GM03348 (cell line): ENCODE data around the gene SIPA1.

Experiments
- DNase-seq: peaks from one replicate; pipeline ENCODE4 v3.0.0; 2012; ENCODE audit warnings: low spot score

The SIPA1 gene

DNA sequence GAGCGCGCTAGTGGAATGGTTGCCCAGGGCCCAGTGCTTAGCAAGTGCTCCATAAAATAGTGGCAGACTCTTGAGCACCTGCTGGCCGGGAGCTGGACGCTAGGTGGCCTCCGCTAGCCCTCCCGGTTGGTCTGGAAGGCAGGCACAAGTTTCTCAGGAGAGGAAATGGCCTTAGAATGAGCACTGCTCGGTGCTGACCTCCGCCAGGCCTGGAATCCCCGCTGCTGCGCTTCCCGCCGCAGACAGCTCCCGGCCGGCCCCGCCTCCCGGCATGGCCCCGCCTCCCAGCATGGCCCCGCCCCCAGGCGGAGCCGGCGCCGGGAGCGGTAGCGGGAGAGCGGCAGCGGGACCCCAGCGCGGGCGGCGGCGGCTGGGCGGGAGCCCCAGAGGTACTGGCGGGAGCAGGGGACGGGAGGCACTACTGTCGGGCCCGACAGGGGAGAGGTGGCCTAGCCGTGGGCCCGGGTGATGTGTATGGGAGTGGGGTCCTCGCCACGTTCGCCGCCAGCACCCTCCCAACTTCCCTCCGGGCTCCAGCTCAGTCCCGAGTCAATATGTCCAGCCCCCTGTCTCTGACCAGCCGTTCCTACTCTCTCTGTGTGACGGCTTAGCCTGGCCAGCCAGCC lies at the start of gene SIPA1:
Gene SIPA1, plus strand, starts transcription at position 308 of the 626 bp plus-strand sequence. CDS start 2,821 bp downstream, outside the sequence.
- DNase-seq, result peak; percentile 95

DNA sequence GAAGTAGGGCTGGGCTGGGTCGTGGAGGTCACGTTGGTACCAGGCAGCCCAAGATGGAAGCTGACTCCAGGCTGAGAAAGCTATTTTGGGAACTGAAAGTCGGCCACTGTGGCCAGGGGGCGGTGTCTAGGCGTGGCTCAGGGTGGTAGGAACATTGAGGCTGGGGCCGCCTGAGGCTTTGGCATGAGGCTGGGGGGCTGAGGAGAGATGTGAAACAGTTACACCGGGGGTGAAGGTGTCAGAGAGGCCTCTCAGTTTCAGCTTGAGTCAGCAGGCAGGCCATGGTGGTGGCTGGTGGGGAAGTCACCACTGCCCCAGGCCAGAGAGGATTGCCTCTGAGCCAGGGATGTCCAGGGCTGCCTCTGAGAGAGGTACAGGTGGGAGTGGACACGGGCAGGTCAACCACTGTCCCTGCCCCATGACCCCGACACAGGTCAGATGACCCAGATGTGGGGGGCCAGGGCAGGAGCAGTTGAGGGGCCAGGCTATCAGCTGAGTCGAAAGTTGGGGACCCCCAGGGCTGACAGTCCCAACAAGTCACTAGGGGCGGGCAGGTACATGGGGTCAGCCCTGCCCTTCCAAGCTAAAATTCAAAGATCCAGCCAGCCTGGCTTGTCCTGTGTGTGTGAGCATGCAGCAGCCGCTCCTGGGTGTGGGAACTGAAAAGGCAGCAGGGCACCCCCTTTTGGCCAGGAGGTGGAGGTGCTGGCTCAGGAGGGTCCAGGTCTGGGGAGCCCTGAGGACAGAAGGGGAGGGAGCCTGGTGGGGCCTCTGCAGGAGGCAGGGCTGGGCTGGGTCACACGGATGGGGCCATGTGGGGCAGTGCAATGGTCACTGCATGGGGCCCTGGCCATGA lies 49.5 kb upstream of the SIPA1 start:
- no peak for DNase-seq

- DNase-seq, result no peak
These were observed 48.3 kb upstream of the SIPA1 start for GRCh38 chr11:65589444-65590239.

GRCh38 chr11:65590240-65590738 lies 47.6 kb upstream of the SIPA1 start:
- DNase-seq, result no peak

- no peak for DNase-seq
These were observed 45.7 kb upstream of the SIPA1 start for GRCh38 chr11:65591939-65592857.

- DNase-seq, result no peak
These were observed 44.9 kb upstream of the SIPA1 start for GRCh38 chr11:65592858-65593517.

- peak; percentile 70 for DNase-seq
These were observed 44.1 kb upstream of the SIPA1 start for GRCh38 chr11:65593518-65594414.

DNA sequence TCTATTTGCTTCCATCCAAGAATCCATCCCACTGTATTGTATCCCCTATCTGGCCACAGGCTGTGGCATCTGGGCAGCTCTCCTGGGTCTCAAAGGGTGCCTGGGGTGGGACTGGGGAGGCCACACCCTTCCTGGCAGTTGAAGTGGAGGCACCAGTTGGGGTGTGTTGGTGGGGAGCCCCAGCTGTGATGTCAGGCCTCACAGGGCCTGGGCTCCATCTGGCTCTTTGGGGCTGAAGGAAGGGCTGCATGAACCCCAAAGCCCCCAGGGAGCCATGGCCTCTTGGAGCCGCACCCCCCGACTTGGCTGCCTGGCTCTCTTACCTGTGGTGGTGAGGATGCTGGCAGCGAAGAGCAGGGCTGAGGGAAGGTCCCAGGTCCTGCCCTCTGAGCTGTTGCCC lies 42.8 kb upstream of the SIPA1 start:
- no peak for DNase-seq

DNA sequence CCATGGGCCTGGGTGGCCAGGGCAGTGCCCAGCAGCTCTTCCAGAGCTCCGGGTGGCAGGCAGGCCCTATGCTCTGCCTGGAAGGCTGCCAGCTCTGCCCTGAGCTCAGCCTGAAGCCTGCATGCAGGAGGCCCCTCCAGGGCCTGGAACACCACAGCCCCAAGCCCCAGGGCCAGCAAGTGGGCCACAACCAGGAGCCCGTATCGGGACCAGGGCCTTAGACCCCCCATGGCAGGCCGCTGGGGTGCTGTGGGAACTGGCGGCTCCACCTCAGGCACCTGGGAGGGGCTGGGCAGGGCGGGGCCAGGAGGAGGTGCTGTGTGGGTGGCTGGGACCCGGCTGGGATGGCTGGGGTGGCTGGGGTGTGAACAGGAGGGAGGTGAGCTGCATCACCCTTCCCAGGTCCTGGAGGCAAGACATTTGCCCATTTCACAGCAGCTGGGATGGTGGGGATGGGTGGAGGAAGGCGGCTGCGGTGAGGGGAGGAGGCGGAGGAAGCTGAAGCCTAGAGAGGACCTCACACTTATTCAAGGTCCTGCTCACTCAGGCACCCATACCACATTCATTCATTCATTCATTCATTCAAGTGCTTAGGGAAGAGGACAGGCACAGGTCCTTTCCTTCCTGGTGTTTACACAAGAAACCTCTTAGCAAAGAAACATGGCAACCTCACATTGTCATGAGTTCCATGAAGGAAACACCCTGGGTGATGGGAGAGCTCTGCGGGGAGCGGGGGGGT lies 42.2 kb upstream of the SIPA1 start, which contains the start of gene KCNK7:
Gene KCNK7, minus strand, starts transcription at position 258 of the 739 bp plus-strand sequence. Its CDS starts 28 bp downstream, at position 230.
- no peak for DNase-seq

DNA sequence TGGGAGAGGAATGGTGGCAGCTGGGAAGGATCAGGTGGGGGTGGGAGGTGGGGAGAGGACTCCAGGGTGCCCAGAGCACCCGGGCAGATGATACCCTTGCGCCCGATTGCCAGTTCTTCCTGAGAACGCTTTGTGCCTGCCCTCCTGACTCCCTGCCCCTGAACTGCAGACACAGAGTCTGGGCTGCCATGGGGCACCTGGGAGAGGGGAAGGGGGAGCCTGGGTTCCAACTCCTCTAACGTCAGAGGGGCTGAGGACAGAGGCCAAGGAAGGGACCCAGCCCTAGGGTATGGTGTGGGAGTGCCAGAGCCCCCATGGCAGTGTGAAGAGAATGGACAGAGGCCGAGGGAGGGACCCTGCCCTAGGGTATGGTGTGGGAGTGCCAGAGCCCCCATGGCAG lies 41.4 kb upstream of the SIPA1 start:
- no peak for DNase-seq

DNA sequence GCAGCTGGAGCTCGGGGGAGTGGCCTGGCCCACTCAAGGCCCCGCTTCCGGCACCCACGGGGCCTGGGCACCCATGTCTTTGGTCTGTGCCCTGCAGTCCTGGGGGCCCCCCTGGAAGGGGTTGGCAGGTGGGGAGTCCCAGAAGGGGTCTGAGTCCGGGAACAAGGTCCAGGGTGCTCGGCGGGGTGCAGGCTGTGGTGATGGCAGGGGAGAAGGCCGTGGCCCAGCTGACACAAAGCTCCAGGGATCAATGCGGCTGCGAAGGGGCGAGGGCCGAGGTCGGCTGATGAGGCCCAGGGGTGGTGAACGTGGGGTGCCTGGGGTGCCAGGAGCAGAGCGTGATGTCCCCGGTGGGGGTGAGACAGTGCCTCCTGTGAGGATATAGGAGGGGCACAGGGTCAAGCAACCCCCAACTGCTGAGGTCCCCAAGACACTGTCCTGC lies 39.6 kb upstream of the SIPA1 start:
- no peak for DNase-seq

DNA sequence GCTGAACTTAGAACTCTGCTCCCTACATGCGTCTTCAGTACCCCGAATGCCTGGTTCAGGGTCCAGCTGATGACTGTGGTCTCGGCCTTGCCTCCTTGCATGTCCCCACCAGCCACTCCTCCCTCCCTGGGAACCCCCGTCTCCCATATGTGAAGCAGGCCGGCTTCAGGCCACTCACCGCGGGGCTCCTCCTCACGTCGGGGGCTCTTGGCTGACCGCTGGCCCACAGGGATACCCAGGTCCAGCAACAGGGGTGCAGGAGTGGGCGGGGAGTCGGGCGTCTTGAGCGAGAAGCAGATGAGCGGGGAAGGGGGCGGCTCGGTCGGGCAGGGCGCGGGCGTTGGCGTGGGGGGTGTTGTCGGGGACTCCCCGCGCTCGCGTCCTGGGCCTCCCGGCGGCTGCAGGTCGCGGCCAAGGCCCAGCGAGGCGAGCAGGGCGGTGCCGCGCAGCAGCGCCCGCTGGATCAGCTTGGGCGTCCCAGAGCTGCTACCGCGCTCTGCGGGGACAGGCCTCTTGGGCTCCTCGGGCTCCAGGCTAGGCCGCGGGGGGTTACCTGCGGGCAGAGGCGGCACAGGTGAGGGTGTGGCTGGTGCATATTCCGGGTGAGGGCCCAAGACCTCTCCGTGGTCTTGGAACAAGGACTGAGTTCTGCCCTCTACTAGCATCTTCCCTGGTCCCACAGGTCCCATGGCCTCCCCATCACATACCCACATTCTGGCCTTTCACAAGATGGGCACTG lies 38.5 kb upstream of the SIPA1 start:
- no peak for DNase-seq

- no peak for DNase-seq
These were observed 38.0 kb upstream of the SIPA1 start for GRCh38 chr11:65599955-65600246.

DNA sequence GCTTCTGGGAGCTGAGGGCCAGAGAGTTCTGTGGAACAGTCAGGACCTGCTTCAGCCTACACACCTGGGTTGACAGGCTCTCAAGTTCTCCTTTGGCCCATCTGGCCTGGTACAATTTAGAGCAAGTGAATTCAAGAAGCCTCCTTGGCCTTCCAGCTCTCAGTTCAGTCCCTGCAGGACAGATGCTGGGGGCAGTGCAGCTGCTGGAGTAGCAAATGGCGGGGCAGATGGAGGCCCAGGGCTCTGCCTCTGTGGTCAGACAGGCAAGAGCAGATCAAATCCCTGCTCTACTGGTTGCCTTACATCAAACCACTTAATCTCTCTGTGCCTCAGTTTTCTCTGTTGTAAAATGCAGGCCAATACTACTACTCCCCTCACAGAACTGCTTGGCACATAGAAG lies 33.6 kb upstream of the SIPA1 start:
- no peak for DNase-seq

DNA sequence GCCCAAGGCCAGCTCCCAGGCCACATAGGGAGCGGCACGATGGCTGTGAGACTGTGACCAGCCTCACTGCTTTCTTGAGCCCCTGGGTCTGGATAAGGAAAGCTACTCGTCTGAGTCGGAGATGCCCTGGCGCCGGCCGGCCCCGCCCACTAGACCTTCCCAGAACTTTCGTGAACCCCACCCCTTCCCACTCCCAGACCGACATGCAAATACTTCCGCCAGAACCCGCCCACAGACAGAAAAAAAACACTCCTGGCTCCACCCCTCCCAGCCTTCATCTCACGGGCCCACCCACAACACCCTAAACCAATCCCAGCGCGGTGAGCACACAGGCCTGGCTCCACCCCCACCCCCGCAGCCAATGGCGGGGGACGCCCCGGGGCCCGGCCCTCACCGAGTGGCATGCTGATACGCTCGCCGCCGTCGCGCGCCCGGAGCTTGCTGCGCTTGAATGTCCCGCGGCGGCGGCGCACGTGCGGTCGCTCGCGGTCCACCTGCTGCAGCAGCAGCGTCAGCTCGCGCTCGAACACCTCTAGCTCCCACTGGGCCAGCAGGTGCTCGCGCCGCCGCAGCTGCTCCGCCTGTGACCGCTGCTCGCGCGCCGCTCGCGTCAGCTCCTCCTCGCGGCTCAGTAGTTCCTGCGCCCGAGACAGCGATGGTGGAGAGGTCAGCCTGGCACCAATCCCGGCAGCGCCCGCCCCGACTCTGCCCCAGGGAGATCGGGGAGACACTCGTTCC lies 30.9 kb upstream of the SIPA1 start:
- peak; percentile 99 for DNase-seq

DNA sequence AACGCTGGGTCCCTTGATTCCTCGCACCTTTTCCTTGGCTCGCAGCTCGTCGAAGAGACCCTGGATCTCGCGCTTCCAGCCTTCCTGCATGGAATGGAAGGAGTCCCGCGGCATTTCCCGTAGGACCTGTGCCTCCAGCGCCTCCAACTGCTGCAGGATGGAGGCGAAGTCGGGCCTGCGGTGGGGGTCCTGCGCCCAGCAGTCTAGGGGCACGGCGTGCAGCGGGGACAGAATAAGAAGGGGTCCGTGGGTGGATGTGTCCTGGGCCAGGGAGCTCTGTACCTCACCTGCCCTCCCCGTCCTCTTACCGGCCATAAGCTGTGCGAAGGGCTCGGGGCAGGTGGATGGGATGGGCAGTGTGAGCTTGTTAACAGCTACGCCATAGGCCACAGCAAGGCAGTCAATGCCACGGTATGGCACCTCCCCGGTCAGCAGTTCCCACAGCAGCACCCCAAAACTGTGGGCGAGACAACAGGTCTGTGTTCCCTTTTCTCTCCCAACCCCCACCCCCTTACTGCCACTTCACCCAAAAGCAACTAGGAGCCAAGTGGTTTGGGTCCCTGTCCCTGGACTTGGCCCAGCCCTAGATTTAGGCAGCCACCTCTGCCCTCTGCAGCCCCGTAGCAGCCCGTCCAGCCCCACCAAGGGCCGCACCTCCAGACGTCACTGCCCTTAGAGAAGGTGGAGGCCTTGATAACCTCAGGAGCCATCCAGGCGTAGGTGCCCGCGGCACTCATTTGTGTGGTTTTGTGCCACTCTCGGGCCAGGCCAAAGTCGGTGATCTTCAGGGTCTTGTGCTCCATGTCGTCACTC lies 30.1 kb upstream of the SIPA1 start:
- no peak for DNase-seq

DNA sequence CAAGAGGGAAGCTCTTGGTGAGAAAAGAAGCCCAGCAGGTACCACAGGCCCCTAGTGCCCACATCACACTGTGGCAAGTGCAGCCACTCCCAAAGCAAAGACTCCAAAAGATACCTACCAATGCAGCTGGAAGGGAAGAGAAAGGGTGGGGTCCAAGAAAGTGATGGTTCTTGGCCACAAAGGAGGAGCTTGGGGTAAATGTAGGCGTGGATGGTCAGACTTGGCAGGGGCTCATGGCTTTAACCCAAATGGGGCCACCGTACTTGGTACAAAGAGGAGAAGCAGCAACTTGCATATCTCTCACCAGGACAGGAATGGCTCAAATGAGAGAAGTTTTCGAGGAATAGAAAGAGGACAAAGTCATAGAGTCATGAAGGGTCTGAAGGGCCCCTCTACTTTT lies 28.7 kb upstream of the SIPA1 start:
- DNase-seq, result no peak
